ENCODE results near the gene TEKTIP1.
A peak's percentile ranks its signal among the peaks of the same experiment; 100 is the strongest.

TEKTIP1 gene

DNA sequence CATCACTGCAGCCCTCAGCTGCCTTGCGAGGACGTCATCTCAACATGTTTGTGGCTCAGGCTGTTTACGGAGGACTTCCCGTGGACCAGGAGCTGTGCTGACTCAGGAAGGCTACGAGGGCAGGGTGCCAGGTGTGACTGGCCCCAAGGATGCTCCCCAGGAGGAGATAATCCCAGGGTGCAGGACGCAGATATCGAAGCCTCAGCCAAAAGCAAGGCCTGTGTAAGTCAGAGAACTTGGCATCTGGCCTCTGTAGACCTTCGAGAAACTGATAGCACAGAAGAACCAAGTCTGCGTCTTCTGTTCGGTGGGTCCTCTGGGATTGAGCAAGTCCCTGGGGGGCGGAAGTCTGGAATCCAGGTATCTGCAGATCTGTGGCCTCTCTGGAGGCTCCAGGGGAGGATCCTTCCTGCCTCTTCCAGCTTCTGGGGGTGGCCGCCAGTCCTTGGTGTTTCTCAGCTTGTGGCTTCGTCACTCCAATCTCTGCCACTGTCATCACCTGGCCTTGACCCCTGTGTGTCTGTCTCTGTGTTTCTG lies 35.9 kb upstream of the TEKTIP1 start:
- H3K36me3 ChIP-seq (ENCODE audit: insufficient read depth, low read length) = peaks cover 9% of the 10 kb centered on the region; the same call in 1 of the 2 replicates
- no peak overlapping the region for H3K4me3 ChIP-seq (ENCODE audit: low read depth in 1 of 2, low read length in 2 of 2)
- TF ChIP-seq, protein P1, sequence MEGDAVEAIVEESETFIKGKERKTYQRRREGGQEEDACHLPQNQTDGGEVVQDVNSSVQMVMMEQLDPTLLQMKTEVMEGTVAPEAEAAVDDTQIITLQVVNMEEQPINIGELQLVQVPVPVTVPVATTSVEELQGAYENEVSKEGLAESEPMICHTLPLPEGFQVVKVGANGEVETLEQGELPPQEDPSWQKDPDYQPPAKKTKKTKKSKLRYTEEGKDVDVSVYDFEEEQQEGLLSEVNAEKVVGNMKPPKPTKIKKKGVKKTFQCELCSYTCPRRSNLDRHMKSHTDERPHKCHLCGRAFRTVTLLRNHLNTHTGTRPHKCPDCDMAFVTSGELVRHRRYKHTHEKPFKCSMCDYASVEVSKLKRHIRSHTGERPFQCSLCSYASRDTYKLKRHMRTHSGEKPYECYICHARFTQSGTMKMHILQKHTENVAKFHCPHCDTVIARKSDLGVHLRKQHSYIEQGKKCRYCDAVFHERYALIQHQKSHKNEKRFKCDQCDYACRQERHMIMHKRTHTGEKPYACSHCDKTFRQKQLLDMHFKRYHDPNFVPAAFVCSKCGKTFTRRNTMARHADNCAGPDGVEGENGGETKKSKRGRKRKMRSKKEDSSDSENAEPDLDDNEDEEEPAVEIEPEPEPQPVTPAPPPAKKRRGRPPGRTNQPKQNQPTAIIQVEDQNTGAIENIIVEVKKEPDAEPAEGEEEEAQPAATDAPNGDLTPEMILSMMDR (IDR thresholded peaks at IDR 0.05; ENCODE audit: borderline replicate concordance, extremely low read depth, low read length, poor library complexity, severe bottlenecking) = no peak
- no peak for TF ChIP-seq EZH2 (IDR thresholded peaks at IDR 0.05; ENCODE audit: borderline replicate concordance, low read depth, low read length, severe bottlenecking)
- DNase-seq (no peak), ATAC-seq (ENCODE audit: insufficient read depth, low read depth) (no peak)
- no peaks in the 10 kb centered on the region for H3K27me3 ChIP-seq (ENCODE audit: insufficient read depth, low read length, poor library complexity)
- H3K4me2 ChIP-seq (ENCODE audit: insufficient read depth, low read length) = no peak overlapping the region
- peaks cover 49% of the 10 kb centered on the region for H3K79me2 ChIP-seq (ENCODE audit: insufficient read depth, low read length)
- no peak overlapping the region for H2AFZ ChIP-seq (ENCODE audit: low read depth, low read length)
- H3K4me1 ChIP-seq (ENCODE audit: insufficient read depth, low read length) = peaks cover 49% of the 10 kb centered on the region
- no peak overlapping the region for H3K9ac ChIP-seq (ENCODE audit: low read depth, low read length)
- no peak overlapping the region for H3K27ac ChIP-seq (ENCODE audit: low read length)
- H4K20me1 ChIP-seq (ENCODE audit: insufficient read depth, low read length) = peaks cover 9% of the 10 kb centered on the region
- no peaks in the 10 kb centered on the region for H3K9me3 ChIP-seq (ENCODE audit: insufficient read depth, low read length, severe bottlenecking)

DNA sequence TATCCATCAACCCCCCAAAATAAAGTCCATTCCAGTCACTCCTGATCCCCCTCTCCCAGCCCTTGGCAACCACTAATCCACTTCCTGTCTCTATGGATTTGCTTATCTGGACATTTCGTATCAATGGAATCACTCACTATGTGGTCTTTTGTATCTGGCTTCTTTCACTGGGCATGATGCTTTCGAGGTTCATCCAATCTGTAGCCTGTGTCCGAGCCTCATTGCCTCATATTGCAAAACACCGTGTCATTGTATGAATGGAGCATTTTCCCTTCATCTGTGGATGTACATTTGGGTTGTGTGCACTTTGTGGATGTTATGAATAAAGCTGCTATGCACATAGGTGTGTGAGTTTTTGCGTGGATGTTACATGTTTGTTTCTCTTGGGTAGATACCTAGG lies 34.2 kb upstream of the TEKTIP1 start:
- no peak for DNase-seq
- 0 out of 2 replicates have a peak overlapping the region, but pooled peaks have one; percentile 24 for H2AFZ ChIP-seq (ENCODE audit: low read depth, low read length)
- H3K27ac ChIP-seq (ENCODE audit: low read length) = peak overlapping the region; percentile 55
- peaks cover 20% of the 10 kb centered on the region for H3K36me3 ChIP-seq (ENCODE audit: insufficient read depth, low read length)
- no peaks in the 10 kb centered on the region for H3K9me3 ChIP-seq (ENCODE audit: insufficient read depth, low read length, severe bottlenecking)
- peaks cover 48% of the 10 kb centered on the region for H3K4me1 ChIP-seq (ENCODE audit: insufficient read depth, low read length)
- peaks cover 49% of the 10 kb centered on the region for H3K79me2 ChIP-seq (ENCODE audit: insufficient read depth, low read length)
- peak overlapping the region in 1 of 2 experiments; percentile 81; a peak in 2 of 4 replicates for H3K4me3 ChIP-seq (ENCODE audit: low read depth in 1 of 2, low read length in 2 of 2)
- no peaks in the 10 kb centered on the region for H3K27me3 ChIP-seq (ENCODE audit: insufficient read depth, low read length, poor library complexity)
- H3K9ac ChIP-seq (ENCODE audit: low read depth, low read length) = peak overlapping the region; percentile 87
- H3K4me2 ChIP-seq (ENCODE audit: insufficient read depth, low read length) = peak overlapping the region; percentile 88
- H4K20me1 ChIP-seq (ENCODE audit: insufficient read depth, low read length) = peaks cover 25% of the 10 kb centered on the region
- TF ChIP-seq, protein P1 (IDR thresholded peaks at IDR 0.05; ENCODE audit: borderline replicate concordance, extremely low read depth, low read length, poor library complexity, severe bottlenecking) = no peak
- no peak for TF ChIP-seq EZH2 (IDR thresholded peaks at IDR 0.05; ENCODE audit: borderline replicate concordance, low read depth, low read length, severe bottlenecking)
- ATAC-seq (ENCODE audit: insufficient read depth, low read depth) = no peak

DNA sequence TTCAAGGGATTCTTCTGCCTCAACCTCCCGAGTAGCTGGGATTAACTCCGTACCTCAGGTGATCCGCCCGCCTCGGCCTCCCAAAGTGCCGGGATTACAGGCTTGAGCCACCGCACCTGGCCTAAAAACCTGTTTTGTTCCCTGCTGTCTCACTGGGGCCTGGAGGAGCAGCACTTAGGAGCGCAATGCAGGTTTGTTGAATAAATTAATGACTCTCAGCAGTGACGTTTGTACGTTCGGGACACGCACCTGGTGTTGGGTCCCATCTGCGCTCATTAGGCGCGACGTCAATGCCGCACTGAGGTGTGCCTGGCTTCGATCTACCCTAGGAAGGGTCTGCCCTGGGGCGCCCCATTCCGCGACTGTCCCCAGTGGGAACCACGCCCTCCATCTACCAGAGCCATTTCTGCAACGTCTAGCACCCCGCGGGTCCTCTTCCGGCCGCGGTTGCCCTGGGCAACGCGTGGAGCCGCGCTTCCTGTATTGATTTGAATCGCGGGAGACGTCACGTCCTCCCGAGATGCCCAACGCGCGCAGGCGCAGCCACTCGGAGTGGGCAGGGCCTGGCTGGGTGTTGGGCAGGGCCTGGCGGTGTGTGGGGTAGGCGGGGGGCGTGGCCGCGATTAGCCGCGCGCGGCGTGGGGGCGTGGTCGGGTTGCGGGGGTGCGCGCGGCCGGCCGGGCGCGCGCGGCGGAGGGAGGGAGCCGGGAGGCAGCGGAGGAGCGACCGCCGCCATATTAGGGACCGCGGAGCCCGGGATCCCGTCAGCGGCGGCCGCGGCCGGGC lies 33.2 kb upstream of the TEKTIP1 start, which contains the start of gene FZR1:
TSS of gene FZR1 (plus strand) at position 714 of the 786 bp plus-strand sequence. CDS start 16,679 bp downstream, outside the sequence.
- no peaks in the 10 kb centered on the region for H3K9me3 ChIP-seq (ENCODE audit: insufficient read depth, low read length, severe bottlenecking)
- H3K79me2 ChIP-seq (ENCODE audit: insufficient read depth, low read length) = peaks cover 51% of the 10 kb centered on the region
- DNase-seq = peak; percentile 100
- H3K36me3 ChIP-seq (ENCODE audit: insufficient read depth, low read length) = peaks cover 31% of the 10 kb centered on the region
- ATAC-seq (ENCODE audit: insufficient read depth, low read depth) = peak; percentile 90
- peaks cover 48% of the 10 kb centered on the region for H3K4me1 ChIP-seq (ENCODE audit: insufficient read depth, low read length)
- peaks cover 35% of the 10 kb centered on the region for H4K20me1 ChIP-seq (ENCODE audit: insufficient read depth, low read length)
- peak within 1 kb of the TSS; percentile 98 for H3K27ac ChIP-seq (ENCODE audit: low read length)
- no peak for TF ChIP-seq EZH2 (IDR thresholded peaks at IDR 0.05; ENCODE audit: borderline replicate concordance, low read depth, low read length, severe bottlenecking)
- TF ChIP-seq, protein P1 (IDR thresholded peaks at IDR 0.05; ENCODE audit: borderline replicate concordance, extremely low read depth, low read length, poor library complexity, severe bottlenecking) = peak; percentile 18
- H3K4me3 ChIP-seq (ENCODE audit: low read depth in 1 of 2, low read length in 2 of 2) = peak within 1 kb of the TSS; percentile 81 to 95
- H3K9ac ChIP-seq (ENCODE audit: low read depth, low read length) = peak within 1 kb of the TSS; percentile 94
- H3K4me2 ChIP-seq (ENCODE audit: insufficient read depth, low read length) = peak within 1 kb of the TSS; percentile 90
- H3K27me3 ChIP-seq (ENCODE audit: insufficient read depth, low read length, poor library complexity) = no peaks in the 10 kb centered on the region
- H2AFZ ChIP-seq (ENCODE audit: low read depth, low read length) = peak within 1 kb of the TSS; percentile 95
